ENCODE results near the gene PLEKHA3.

DNA sequence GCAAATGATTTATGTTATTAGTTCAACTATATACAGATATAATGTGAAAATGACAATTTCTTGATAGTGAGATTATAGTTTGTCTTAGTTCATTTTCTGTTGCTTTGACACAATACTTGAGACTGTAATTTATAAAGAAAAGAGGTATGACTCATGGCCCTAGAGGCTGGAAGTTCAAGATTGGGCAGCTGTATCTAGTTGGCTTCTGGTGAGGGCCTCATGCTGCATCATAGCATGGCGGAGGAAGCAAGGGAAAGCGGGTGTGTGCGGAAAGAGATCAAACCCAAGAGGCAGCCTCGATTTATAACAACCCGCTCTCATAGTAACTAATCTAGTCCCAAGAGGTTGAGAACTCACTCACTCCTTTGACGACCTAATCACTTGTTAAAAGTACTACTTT, 11.4 kb downstream of the PLEKHA3 start:
- TF ChIP-seq, protein P1, sequence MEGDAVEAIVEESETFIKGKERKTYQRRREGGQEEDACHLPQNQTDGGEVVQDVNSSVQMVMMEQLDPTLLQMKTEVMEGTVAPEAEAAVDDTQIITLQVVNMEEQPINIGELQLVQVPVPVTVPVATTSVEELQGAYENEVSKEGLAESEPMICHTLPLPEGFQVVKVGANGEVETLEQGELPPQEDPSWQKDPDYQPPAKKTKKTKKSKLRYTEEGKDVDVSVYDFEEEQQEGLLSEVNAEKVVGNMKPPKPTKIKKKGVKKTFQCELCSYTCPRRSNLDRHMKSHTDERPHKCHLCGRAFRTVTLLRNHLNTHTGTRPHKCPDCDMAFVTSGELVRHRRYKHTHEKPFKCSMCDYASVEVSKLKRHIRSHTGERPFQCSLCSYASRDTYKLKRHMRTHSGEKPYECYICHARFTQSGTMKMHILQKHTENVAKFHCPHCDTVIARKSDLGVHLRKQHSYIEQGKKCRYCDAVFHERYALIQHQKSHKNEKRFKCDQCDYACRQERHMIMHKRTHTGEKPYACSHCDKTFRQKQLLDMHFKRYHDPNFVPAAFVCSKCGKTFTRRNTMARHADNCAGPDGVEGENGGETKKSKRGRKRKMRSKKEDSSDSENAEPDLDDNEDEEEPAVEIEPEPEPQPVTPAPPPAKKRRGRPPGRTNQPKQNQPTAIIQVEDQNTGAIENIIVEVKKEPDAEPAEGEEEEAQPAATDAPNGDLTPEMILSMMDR (IDR thresholded peaks at IDR 0.05): no peak
- no peak for TF ChIP-seq SIN3A (IDR thresholded peaks at IDR 0.05; ENCODE audit: borderline replicate concordance, insufficient read depth, low read depth, low read length)
- TF ChIP-seq, protein P2, sequence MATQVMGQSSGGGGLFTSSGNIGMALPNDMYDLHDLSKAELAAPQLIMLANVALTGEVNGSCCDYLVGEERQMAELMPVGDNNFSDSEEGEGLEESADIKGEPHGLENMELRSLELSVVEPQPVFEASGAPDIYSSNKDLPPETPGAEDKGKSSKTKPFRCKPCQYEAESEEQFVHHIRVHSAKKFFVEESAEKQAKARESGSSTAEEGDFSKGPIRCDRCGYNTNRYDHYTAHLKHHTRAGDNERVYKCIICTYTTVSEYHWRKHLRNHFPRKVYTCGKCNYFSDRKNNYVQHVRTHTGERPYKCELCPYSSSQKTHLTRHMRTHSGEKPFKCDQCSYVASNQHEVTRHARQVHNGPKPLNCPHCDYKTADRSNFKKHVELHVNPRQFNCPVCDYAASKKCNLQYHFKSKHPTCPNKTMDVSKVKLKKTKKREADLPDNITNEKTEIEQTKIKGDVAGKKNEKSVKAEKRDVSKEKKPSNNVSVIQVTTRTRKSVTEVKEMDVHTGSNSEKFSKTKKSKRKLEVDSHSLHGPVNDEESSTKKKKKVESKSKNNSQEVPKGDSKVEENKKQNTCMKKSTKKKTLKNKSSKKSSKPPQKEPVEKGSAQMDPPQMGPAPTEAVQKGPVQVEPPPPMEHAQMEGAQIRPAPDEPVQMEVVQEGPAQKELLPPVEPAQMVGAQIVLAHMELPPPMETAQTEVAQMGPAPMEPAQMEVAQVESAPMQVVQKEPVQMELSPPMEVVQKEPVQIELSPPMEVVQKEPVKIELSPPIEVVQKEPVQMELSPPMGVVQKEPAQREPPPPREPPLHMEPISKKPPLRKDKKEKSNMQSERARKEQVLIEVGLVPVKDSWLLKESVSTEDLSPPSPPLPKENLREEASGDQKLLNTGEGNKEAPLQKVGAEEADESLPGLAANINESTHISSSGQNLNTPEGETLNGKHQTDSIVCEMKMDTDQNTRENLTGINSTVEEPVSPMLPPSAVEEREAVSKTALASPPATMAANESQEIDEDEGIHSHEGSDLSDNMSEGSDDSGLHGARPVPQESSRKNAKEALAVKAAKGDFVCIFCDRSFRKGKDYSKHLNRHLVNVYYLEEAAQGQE (IDR thresholded peaks at IDR 0.05; ENCODE audit: insufficient read depth in 1 of 2, low read depth in 2 of 2, low read length in 1 of 2): no peak
